Breast epithelium (tissue), 4 donors: ENCODE data around the gene SCGB3A2. TPM values are rescaled to one million over a fixed set of nuclear protein-coding genes. Genes with fewer than 3 reads are reported as not detected.

ENCODE experiments used
- DNase-seq, 2 donors: peaks; one replicate each; pipeline ENCODE4 v3.0.0-alpha.2; 2019; ENCODE audit warnings: low spot score in 2 of 2
- H3K27ac ChIP-seq, 2 donors: fragments of 200-600 bp; sonication (generic) in 1 of 2; one replicate each; pipeline ENCODE4 v1.5.1; 2016 to 2019; ENCODE audit warnings: mild to moderate bottlenecking in 1 of 2
- H3K27me3 ChIP-seq, 2 donors: fragments of 200-600 bp; sonication (generic) in 1 of 2; one replicate each; pipeline versions ENCODE4 v1.5.1 to v1.6.0; 2017 to 2019; ENCODE audit warnings: control low read depth in 1 of 2, mild to moderate bottlenecking in 1 of 2
- H3K36me3 ChIP-seq: fragments of 200-600 bp; one replicate; pipeline ENCODE4 v1.5.1; 2019
- H3K4me1 ChIP-seq, 2 donors: fragments of 200-600 bp; sonication (generic); one replicate each; pipeline ENCODE4 v1.5.1; 2016 to 2019; ENCODE audit warnings: control low read depth in 1 of 2
- H3K4me3 ChIP-seq, 3 donors: fragments of 200-600 bp; sonication (generic); 1 replicate in 2 of 3; 2 replicates in 1 of 3; pipeline ENCODE4 v1.5.1; 2016 to 2019; ENCODE audit warnings: mild to moderate bottlenecking in 3 of 3, moderate library complexity in 2 of 3
- H3K9me3 ChIP-seq, 2 donors: fragments of 200-600 bp; sonication (generic) in 1 of 2; one replicate each; pipeline ENCODE4 v1.5.1; 2016 to 2019; ENCODE audit warnings: control low read depth in 1 of 2
- CTCF ChIP-seq, 3 donors: fragments of 450-650 bp; IDR thresholded peaks; one replicate each; pipeline ENCODE4 v1.5.1; 2016 to 2017; ENCODE audit warnings: antibody characterized with exemption in 3 of 3, mild to moderate bottlenecking in 3 of 3, moderate library complexity in 3 of 3
- POLR2A ChIP-seq: fragments of 450-650 bp; IDR thresholded peaks from one replicate; pipeline ENCODE4 v1.6.1; 2016; ENCODE audit warnings: antibody characterized with exemption, mild to moderate bottlenecking, moderate library complexity
- POLR2AphosphoS5 ChIP-seq, 3 donors: sonication (generic); formaldehyde crosslinking; IDR thresholded peaks; one replicate each; pipeline ENCODE4 v1.6.1; 2017; ENCODE audit warnings: antibody characterized with exemption in 3 of 3
- intact Hi-C: fragments of 100-400 bp; cut with DNase I; formaldehyde crosslinking; loops from one replicate; pipeline ENCODE4 v1.15.1; 2023; ENCODE audit warnings: low total_unique reads
- total RNA-seq, 3 donors: library from RNA; depleted of rRNA; stranded (reverse); fragments of >200 nt; gene quantifications; one replicate each; pipeline ENCODE4 v1.1.0, GENCODE V29; 2016

SCGB3A2 gene
- total RNA-seq, 3 donors from 2014 or later: not detected

DNA sequence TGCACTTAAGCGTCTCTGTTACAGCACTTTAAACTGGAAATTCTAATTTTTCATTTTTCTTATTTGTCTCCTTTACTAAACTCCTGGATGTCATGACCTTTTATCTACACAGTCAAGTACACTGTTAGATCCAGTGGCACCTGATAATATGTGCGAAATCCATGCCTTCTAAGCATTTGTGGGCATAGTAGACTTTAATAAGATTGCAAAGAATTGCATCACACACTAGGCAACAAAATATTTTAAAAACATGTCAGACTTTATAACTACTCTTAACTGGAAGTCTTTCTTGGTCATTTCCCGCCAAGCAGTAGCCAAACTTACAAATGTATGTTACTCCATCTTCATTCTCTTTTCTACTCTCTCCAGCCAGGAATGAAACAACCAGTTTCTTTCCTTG is 42.1 kb upstream of the SCGB3A2 start:
- Histone ChIP-seq H3K27ac (no peak overlapping the region), H3K36me3 (no peaks in the 10 kb centered on the region), H3K9me3 (no peaks in the 10 kb centered on the region), H3K4me3 (no peak overlapping the region), H3K4me1 (no peaks in the 10 kb centered on the region), H3K27me3 (no peaks in the 10 kb centered on the region)
- TF ChIP-seq CTCF (IDR thresholded peaks at IDR 0.05) (no peak), POLR2A (no peak), POLR2AphosphoS5 (IDR thresholded peaks at IDR 0.05) (no peak)
- no peak for DNase-seq
- intact Hi-C loops: no loop called here

DNA sequence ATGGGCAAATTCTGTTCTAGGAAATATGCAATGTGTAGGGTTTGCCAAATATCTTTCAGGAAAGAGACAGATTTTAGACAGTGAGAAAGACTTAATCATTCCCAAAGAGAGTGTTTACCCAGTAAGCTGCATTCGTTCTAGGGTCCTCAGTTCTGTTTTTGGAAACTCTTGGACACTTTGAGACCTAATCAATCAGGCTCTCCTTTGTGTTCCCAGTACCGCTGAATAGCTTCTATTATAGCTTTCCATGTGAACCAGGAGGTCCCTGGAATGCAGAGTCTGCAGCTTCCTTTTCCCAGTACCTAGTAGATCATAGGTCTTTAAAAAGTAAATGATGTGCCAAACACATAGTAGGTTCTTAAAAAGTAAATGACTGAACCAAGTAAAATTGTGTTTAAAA is 35.6 kb upstream of the SCGB3A2 start:
- no peak overlapping the region for H3K27ac ChIP-seq
- no peaks in the 10 kb centered on the region for H3K9me3 ChIP-seq
- H3K27me3 ChIP-seq: no peaks in the 10 kb centered on the region
- intact Hi-C loops: no loop called here
- TF ChIP-seq CTCF (IDR thresholded peaks at IDR 0.05) (no peak), POLR2A (no peak), POLR2AphosphoS5 (IDR thresholded peaks at IDR 0.05) (no peak)
- no peak overlapping the region for H3K4me3 ChIP-seq
- no peaks in the 10 kb centered on the region for H3K4me1 ChIP-seq
- H3K36me3 ChIP-seq: no peaks in the 10 kb centered on the region
- no peak for DNase-seq

GRCh38 chr5:147844846-147845245 is 33.7 kb upstream of the SCGB3A2 start:
- H3K4me1 ChIP-seq: no peaks in the 10 kb centered on the region
- no peak overlapping the region for H3K27ac ChIP-seq
- no peaks in the 10 kb centered on the region for H3K9me3 ChIP-seq
- TF ChIP-seq POLR2A: no peak
- no peak for TF ChIP-seq CTCF (IDR thresholded peaks at IDR 0.05)
- no peak for TF ChIP-seq POLR2AphosphoS5 (IDR thresholded peaks at IDR 0.05)
- no peak for DNase-seq
- no peaks in the 10 kb centered on the region for H3K27me3 ChIP-seq
- intact Hi-C loops: no loop called here
- no peak overlapping the region for H3K4me3 ChIP-seq
- no peaks in the 10 kb centered on the region for H3K36me3 ChIP-seq

DNA sequence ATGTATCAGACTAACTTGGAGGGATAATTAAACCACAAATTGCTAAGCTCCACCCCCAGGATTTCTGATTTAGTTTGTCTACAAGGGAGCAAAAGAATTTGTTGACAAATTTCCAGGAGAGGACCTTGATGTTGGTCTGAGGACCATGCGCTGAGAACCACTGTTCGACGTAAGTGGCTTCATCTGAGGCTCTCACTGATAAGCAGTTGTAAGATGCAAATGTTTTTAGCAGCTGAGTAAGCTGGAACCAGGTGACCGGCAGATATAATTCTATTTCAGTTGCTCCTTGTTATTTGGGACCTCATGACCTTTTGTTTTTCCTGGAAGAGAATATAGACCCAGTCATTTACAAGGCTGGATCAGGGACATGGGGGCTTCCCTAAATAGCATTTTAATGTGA is 32.9 kb upstream of the SCGB3A2 start:
- H3K36me3 ChIP-seq: no peaks in the 10 kb centered on the region
- intact Hi-C loops: no loop called here
- no peak overlapping the region for H3K4me3 ChIP-seq
- no peak for DNase-seq
- TF ChIP-seq POLR2AphosphoS5 (IDR thresholded peaks at IDR 0.05) (no peak), CTCF (IDR thresholded peaks at IDR 0.05) (no peak), POLR2A (no peak)
- H3K27me3 ChIP-seq: no peaks in the 10 kb centered on the region
- no peak overlapping the region for H3K27ac ChIP-seq
- no peaks in the 10 kb centered on the region for H3K4me1 ChIP-seq
- no peaks in the 10 kb centered on the region for H3K9me3 ChIP-seq

DNA sequence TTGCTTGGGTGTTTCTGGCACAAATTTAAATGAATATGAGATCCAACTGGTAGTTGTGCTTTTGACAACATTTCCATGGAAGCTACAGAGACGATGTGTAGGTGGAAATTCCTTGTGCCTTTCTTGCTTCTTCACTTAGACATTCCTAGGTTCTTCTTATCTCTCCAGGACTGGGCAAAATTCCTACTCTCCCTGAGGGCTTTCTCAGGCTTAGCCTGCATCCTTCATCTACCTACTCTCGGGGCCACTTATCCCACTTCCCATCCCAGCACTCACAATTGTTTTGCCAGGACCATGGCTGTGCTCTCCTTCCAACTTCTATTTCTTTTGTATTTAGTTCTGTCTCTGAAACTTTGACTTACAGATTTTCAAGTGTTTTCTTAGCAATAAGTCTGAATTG is 29.3 kb upstream of the SCGB3A2 start:
- Histone ChIP-seq H3K9me3 (no peaks in the 10 kb centered on the region), H3K27ac (no peak overlapping the region), H3K4me1 (no peaks in the 10 kb centered on the region), H3K4me3 (no peak overlapping the region), H3K27me3 (no peaks in the 10 kb centered on the region), H3K36me3 (no peaks in the 10 kb centered on the region)
- intact Hi-C loops: no loop called here
- DNase-seq: no peak
- TF ChIP-seq POLR2AphosphoS5 (IDR thresholded peaks at IDR 0.05) (no peak), CTCF (IDR thresholded peaks at IDR 0.05) (no peak), POLR2A (no peak)
